Keratinocyte (primary cell): Measurements from ENCODE around the gene ERGIC1.

ENCODE experiments used
- CTCF ChIP-seq, 3 experiments: IDR thresholded peaks in 1 of 3; conservative IDR thresholded peaks in 1 of 3; optimal IDR thresholded peaks in 1 of 3; 2 replicates in 2 of 3; 3 replicates in 1 of 3; pipeline versions ENCODE3 to v1.5.1; 2011; ENCODE audit warnings: low read length in 3 of 3, mild to moderate bottlenecking in 3 of 3, moderate library complexity in 2 of 3, control low read depth in 1 of 3, inconsistent platforms in 1 of 3; ENCODE audit not compliant: insufficient read depth in 2 of 3; ENCODE audit errors: extremely low read depth in 1 of 3
- EZH2 ChIP-seq: IDR thresholded peaks from one replicate; pipeline ENCODE4 v1.6.1; 2012; ENCODE audit warnings: inconsistent platforms, mild to moderate bottlenecking, low read length, moderate library complexity

- TF ChIP-seq EZH2 (no peak), CTCF (optimal IDR thresholded peaks at IDR 0.05 in 1 of 3, IDR thresholded peaks at IDR 0.05 in 1 of 3, conservative IDR thresholded peaks at IDR 0.05 in 1 of 3; ENCODE audit: extremely low read depth in 1 of 3, insufficient read depth in 2 of 3, low read length in 3 of 3) (no peak)
These were observed 167.3 kb downstream of the ERGIC1 start for GRCh38 chr5:173001229-173001841.
